LNCaP clone FGC (cell line): ENCODE measurements around the gene SCYGR5.

Experiments used
- DNase-seq: peaks from one replicate; pipeline ENCODE4 v3.0.0-alpha.2; 2011; ENCODE audit warnings: low read depth
- H3K4me3 ChIP-seq: 2 replicates; pipeline ENCODE4 v1.5.1; 2011; ENCODE audit warnings: mild to moderate bottlenecking, low read depth, low read length, control low read depth
- CTCF ChIP-seq: IDR thresholded peaks from 2 replicates; pipeline ENCODE4 v1.5.1; 2012; ENCODE audit warnings: mild to moderate bottlenecking; ENCODE audit not compliant: control insufficient read depth, insufficient read depth; ENCODE audit errors: extremely low read depth

Gene SCYGR5

DNA sequence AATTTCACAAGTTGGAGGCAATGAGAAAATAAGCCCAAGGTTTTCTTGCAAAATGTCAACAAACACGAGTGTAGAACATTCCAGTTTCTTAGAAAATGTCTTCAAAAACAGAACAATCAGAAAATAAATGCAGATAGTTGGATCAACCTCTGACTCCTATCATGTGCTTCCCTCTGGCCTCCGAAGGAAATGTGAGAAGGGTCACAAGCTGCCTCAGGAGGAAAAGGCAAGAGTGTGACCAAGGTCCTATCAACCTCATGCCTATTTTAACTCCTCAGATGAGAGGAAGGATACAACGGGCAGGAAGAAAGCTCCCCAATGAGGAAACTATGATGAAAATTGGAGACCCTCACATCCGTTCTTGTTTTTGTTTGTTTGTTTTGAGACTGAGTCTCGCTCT lies 7.9 kb downstream of the SCYGR5 start:
- H3K4me3 ChIP-seq = no peak overlapping the region
- DNase-seq = no peak
- no peak for TF ChIP-seq CTCF

- DNase-seq = peak; percentile 81
Observed at GRCh38 chr2:227677928-227678327, 11.3 kb downstream of the SCYGR5 start.

DNA sequence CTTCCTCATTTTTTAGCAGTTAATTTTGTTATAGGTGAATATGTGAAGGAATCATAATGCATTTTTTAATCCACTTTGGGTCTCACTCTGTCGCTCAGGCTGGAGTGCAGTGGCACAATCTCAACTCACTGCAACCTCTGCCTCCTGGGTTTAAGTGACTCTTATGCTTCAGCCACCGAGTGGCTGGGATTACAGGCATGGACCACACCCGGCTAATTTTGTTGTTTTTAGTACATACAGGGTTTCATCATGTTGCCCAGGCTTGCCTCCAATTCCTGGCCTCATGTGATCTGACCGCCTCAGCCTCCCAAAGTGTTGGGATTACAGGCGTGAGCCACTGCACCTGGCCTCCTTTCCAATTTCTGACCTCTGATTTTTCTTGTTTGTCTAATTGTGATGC lies 17.7 kb downstream of the SCYGR5 start:
- TF ChIP-seq CTCF = no peak
- no peak overlapping the region for H3K4me3 ChIP-seq
- DNase-seq = no peak

More at GRCh38 chr2:227677928-227678327, 11.3 kb downstream of the SCYGR5 start:
- H3K4me3 ChIP-seq = no peak overlapping the region
- TF ChIP-seq CTCF = no peak

- H3K4me3 ChIP-seq = no peak overlapping the region
- no peak for TF ChIP-seq CTCF
- no peak for DNase-seq
Observed at GRCh38 chr2:227687189-227687588, 20.6 kb downstream of the SCYGR5 start.

DNA sequence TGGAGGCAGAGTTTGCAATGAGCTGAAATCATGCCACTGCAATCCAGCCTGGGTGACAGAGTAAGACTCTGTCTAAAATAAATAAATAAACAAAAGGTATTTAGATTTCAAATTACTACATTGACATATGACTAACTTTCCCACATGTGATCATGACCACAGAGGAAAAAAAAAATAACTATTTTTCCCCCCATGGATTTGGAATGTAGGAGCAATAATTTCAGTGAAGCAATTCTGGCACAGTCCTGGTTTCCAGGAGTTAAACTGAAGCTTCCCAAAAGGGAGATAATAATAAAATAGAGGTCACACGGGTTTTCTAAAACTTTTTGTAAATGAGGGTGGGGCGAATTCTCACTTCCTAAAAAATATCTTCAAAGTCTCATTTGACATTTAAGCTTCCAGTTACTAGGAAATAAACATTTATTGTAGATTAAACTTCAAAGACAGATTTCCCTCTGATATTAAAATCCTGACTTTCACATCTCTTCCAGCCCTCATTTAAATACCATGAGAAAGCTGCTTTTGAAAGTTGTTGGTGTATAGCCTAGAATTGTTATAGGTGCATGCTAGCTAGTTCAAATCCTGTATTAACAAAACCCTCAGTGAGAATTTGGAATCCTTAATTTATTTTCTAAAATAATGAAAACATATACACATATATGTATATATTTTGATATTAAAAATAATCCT lies 30.5 kb downstream of the SCYGR5 start:
- no peak overlapping the region for H3K4me3 ChIP-seq
- no peak for DNase-seq
- no peak for TF ChIP-seq CTCF

- no peak overlapping the region for H3K4me3 ChIP-seq
- DNase-seq = no peak
- no peak for TF ChIP-seq CTCF
Observed at GRCh38 chr2:227701556-227701955, 35.0 kb downstream of the SCYGR5 start.

GRCh38 chr2:227703280-227703732 lies 36.7 kb downstream of the SCYGR5 start:
- no peak overlapping the region for H3K4me3 ChIP-seq
- no peak for DNase-seq
- TF ChIP-seq CTCF = no peak
